HG03378 (cell line): ENCODE results near the gene DNMT3L.

Source experiments
- ATAC-seq: cut with Tn5 transposase; IDR thresholded peaks from one replicate; pipeline ENCODE4 v1.9.1; 2021; ENCODE audit warnings: mild to moderate bottlenecking, moderate library complexity; ENCODE audit not compliant: unreplicated experiment

The DNMT3L gene

DNA sequence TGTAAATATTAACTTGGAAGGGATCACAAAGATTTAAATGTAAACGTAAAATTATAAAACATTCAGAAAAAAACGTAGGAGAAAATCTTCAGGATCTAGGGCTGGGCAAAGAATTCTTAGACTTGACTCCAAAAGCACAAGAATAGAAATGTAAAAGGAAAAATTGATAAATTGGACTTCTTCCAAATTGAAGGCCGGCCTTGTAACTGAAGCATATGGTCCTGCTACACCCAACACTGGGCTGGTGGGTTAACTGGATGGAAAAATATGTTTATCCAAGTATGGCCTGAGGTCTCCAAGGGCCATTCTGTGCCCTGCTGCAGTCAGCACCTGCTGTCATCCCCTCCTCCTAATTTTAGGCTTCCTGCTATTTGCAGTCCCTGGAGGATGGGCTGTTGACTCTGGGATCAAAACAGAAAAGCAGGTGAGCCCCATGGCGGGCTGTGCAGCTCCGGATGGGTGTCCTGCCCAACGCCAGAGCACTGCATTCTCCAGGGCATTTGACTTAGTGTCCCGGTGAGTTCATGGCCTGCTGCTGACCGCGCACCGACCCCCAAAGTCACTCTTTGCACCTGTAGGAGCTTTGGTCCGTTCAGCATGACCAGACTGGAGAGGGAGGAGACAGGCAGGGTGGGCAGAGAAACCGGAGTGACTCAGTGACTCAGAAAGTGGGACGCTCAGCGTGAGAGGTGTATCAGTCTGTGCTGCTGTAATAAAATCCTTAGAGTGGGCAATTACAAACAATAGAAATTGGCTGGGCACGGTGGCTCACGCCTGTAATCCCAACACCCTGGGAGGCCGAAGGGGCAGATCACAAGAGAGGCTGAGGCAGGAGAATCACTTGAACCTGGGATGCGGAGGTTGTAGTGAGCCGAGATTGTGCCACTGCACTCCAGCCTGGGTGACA is 17.9 kb upstream of the DNMT3L start:
- no peak for ATAC-seq

- no peak for ATAC-seq
Measured at GRCh38 chr21:44275041-44275440, 13.3 kb upstream of the DNMT3L start.

DNA sequence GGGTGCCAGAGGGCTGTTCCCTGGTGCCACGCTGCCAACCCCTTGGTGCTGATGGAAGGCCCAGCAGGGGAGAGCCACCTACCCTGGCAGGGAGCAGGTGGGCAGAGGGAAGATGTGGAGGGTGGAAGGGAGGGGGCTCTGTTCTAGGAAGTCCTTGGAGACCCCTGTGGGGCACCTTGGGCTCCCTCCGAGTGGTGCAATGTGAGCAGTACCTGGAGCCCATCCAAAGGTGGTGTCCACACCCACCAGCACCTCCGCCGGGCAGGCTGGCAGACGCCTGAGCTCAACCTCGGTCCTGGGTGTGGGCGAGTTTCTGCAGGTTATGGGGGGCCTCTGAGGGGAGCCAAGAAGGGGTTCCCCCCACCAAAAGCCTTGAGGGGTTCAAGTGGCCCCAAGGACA is 11.3 kb upstream of the DNMT3L start:
- no peak for ATAC-seq

- no peak for ATAC-seq
Measured at GRCh38 chr21:44272284-44272858, 10.7 kb upstream of the DNMT3L start.

DNA sequence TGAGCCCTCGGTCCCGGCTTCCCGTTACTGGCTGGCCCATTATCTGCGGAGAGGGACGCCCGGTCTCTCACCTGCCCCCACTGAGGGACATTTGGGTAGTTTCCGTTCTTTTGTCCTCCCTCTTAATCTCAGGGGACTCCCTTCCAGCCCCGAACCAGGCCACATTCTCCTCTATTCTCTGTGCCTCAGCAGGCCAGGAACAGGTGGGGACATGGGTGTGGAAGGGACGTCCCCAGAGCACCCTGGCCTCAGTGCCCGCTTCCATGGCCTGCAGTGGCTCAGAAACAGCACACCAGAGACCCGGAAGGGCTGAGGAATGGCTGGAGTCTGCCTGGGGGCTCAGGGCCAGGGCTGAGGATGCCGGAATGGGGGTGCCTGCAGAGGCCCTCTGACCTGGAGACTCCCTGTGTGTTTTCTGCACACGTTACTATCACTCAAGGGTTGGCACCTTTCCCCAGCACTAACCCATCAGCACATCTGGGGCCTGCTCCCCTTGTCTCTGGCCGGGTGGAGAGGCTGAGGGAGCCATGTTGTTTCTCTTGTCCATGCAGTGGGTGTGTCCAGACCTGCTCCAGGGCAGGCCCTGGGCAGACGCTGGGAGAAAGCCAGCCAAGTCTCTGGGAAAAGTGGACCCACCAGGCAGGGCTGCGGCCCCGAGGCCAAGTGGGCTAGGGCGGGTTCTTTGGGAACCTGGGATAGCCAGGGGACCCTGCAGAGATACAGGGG is 10.0 kb upstream of the DNMT3L start:
- ATAC-seq: no peak

- no peak for ATAC-seq
Measured at GRCh38 chr21:44269090-44269489, 7.4 kb upstream of the DNMT3L start.

- no peak for ATAC-seq
Measured at GRCh38 chr21:44267655-44268142, 6.0 kb upstream of the DNMT3L start.

DNA sequence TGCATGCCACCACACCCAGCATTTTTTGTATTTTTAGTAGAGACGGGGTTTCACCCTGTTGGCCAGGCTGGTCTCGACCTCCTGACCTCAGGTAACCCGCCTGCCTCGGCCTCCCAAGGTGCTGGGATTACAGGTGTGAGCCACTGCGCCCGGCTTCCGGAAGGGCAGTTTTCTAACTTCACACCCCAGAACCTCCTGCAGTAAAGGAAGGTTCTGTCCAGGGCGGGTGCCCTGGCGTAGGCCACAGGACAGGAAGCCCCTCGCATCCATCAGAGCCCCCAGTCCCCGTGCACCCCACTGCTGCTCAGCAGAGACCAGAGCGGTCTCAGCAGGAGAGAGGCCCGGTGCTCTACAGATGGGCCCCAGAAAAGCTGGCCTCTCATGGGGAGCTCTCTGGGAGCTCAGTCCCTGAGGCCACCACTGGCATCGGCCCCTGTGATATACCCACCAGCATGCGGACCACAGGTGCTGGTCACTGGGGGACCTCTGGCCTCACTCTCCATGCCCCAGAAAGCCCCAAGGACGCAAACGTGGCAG is 4.1 kb upstream of the DNMT3L start:
- no peak for ATAC-seq

DNA sequence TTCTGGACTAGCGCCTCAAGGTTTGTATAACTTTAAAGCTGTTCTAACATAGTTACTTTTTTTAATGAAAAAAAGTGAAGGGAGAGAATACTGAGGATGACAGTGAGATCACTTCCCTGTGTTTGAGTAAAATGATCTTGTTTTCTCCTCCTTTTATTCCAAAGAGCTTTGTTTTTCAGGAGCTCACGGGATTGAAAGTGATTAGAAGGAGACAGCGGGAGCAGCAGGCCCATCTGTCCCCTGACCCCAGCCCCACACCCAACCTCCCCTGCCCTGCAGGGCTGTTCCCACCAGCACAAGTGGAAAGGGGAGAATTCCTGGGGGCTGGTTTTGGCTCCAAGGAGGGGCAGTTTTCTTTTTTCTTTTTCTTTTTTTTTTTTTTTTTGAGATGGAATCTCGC is 2.1 kb upstream of the DNMT3L start:
- ATAC-seq: no peak

DNA sequence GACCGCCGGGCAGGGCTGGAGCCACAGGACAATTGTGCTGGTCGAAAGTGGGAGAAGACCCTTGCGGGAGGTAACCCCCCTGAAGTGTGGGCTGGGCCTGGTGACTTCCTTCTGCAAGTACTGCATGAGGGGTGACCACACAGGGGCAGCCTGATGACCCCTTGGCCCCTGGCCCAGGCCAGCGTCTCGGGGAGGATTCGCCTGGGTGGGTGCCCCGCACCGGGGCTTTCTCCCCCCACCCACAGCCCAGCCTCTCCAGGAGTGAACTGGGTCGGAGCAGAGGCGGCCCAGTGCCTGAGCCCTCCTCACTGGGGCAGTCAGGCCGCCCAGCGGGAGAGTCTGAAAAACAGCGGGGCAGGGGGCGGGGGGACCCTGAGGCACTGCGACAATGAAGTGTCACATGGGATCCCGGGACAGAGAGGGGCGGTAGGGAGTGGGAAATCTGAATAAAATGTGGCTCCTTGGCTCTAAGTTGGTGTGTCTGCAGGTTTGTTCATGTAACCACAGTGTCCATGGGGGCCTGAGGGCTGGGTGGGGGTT is 1.6 kb upstream of the DNMT3L start:
- ATAC-seq: no peak

DNA sequence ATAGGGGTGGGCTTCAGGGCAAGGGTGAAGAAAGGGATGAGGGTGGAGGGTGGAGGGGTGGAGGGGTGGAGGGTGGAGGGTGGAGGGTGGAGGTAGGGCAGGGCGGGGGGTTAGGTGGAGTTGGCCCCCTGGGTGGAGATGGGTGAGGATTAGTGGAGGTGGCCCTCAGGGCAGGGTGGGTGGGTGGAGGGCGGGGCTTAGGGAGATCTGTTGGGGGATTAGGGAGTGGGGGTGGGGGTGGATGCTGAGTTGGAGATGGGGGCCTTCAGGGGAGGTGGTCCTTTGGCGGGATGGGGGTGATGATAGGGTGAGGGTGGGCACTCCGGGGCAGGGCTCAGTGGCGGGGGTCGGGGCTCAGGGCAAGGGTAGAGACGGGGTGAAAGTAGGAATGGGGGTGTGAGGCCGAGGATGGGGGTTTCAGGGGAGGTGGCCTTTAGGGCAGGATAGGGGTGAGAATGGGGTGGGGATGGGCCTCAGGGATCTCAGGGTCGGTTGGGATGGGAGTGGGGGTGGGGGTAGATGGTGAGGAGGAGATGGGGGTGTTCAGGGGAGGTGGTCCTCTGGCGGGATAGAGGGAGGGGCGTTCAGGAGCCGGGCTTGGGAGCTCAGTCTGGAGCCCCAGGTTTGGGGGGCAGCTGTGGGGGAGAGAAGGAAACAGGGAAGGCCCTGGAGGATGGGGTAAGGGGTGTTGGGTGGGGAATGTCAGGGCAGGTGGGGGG is 800 bp upstream of the DNMT3L start:
- no peak for ATAC-seq

GRCh38 chr21:44260791-44261631 is 686 bp downstream of the DNMT3L start:
- ATAC-seq: no peak

- ATAC-seq: no peak
Measured at GRCh38 chr21:44260066-44260465, 1.6 kb downstream of the DNMT3L start.

DNA sequence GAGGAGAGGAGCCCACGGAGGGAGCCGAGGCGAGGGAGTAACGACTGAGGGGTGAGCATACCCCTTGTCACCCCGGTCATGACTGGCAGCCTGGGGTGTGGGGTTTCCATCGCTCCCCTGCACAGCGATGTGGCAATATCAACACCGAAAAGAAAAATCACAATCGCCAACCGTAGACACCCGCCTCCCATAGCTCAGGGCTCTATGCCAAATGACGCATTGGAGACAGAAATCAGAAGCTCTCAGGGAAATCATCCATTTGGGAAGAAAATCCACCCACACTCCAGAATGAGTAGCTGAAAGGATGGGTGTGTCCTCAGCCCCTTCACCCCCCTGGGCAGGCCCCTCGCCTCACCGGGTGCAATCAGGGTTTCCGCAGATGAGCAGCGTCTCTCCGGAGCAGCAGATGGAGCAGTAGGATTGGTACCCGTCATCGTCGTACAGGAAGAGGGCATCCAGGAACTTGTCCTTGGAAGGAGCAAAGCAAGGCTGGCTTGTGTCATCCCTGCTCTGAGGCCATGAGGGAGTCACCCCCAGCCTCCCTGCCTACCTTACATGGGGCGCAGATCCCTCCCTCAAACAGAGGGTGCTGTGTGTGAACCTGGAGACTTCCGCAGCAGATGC is 2.5 kb downstream of the DNMT3L start:
- ATAC-seq: no peak

- no peak for ATAC-seq
Measured at GRCh38 chr21:44258056-44258725, 3.5 kb downstream of the DNMT3L start.

GRCh38 chr21:44255511-44255981 is 6.2 kb downstream of the DNMT3L start:
- no peak for ATAC-seq

- ATAC-seq: no peak
Measured at GRCh38 chr21:44253832-44254710, 7.6 kb downstream of the DNMT3L start.
